Activated CD8-positive, alpha-beta memory T cell treated with anti-CD3 and anti-CD28 coated beads, Interleukin-2, amount 50 U/mL, for 1 hour (primary cell): Measurements from ENCODE around the gene MAPK1.
"Not testable (repeated sequence)": the region's sequence is repeated elsewhere in the genome, so short reads cannot be mapped to it uniquely, and the experiment has no call there.

Experiments used
- DNase-seq: peaks from one replicate; pipeline ENCODE4 v3.0.0-alpha.2; 2020; ENCODE audit errors: extremely low read depth

The MAPK1 gene

GRCh38 chr22:21881841-21882753 lies 14.7 kb upstream of the MAPK1 start:
- DNase-seq, result no peak

- DNase-seq, result no peak
Measured at GRCh38 chr22:21876486-21877176, 9.2 kb upstream of the MAPK1 start.

GRCh38 chr22:21874953-21875352 lies 7.5 kb upstream of the MAPK1 start:
- DNase-seq, result not testable (repeated sequence)

- no peak for DNase-seq
Measured at GRCh38 chr22:21873619-21874018, 6.2 kb upstream of the MAPK1 start.

GRCh38 chr22:21872741-21873140 lies 5.3 kb upstream of the MAPK1 start:
- DNase-seq, result not testable (repeated sequence)

GRCh38 chr22:21868651-21869050 lies 1.2 kb upstream of the MAPK1 start:
- no peak for DNase-seq

GRCh38 chr22:21866833-21867527 lies 465 bp downstream of the MAPK1 start:
- no peak for DNase-seq

GRCh38 chr22:21865041-21865440 lies 2.4 kb downstream of the MAPK1 start:
- DNase-seq, result no peak

GRCh38 chr22:21862386-21863245 lies 4.8 kb downstream of the MAPK1 start:
- DNase-seq, result no peak

GRCh38 chr22:21861851-21862250 lies 5.6 kb downstream of the MAPK1 start:
- no peak for DNase-seq

GRCh38 chr22:21861264-21861848 lies 6.1 kb downstream of the MAPK1 start:
- DNase-seq, result no peak

- DNase-seq, result no peak
Measured at GRCh38 chr22:21860491-21861039, 6.9 kb downstream of the MAPK1 start.

GRCh38 chr22:21858025-21858764 lies 9.2 kb downstream of the MAPK1 start:
- DNase-seq, result no peak

GRCh38 chr22:21857481-21857914 lies 9.9 kb downstream of the MAPK1 start:
- no peak for DNase-seq

- DNase-seq, result no peak
Measured at GRCh38 chr22:21856868-21857267, 10.6 kb downstream of the MAPK1 start.

GRCh38 chr22:21856197-21856596 lies 11.2 kb downstream of the MAPK1 start:
- no peak for DNase-seq

GRCh38 chr22:21855676-21856075 lies 11.8 kb downstream of the MAPK1 start:
- DNase-seq, result no peak

GRCh38 chr22:21850660-21851059 lies 16.8 kb downstream of the MAPK1 start:
- DNase-seq, result no peak

GRCh38 chr22:21849489-21849888 lies 18.0 kb downstream of the MAPK1 start:
- DNase-seq, result no peak

GRCh38 chr22:21848057-21848456 lies 19.4 kb downstream of the MAPK1 start:
- not testable (repeated sequence) for DNase-seq
